Esophagus muscularis mucosa (tissue), 3 donors: ENCODE results near the gene CSNK1D.

Experiments used
- POLR2A ChIP-seq: fragments of 450-650 bp; IDR thresholded peaks from one replicate; pipeline ENCODE4 v1.6.1; 2017; ENCODE audit warnings: antibody characterized with exemption, moderate library complexity, mild to moderate bottlenecking, low read depth
- TF ChIP-seq, protein P1 (sequence below), 3 experiments: fragments of 200-600 bp in 2 of 3; fragments of 450-650 bp in 1 of 3; sonication (generic) in 2 of 3; IDR thresholded peaks; one replicate each; pipeline ENCODE4 v1.5.1; 2017 to 2019; ENCODE audit warnings: antibody characterized with exemption in 3 of 3, mild to moderate bottlenecking in 2 of 3, moderate library complexity in 1 of 3

DNA sequence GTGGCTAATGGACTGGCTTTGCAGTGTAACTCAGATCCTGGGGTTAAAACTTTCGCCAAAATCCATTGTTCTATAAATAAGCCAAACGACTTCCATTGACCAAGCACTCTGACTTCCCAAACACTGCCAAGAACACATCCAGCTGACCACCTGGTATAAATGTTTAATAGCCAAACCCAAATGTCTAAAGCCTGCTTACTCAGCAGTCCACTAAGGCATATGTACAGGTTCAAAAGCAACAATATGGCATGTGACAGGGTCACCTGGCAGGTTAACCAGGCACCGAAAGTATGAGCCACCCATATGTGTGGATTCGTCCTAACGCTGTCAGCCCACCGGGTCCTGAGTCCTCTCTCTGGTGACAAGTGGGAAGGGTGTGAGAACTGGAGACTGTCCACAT lies 2.1 kb downstream of the CSNK1D start:
- TF ChIP-seq, protein P1, sequence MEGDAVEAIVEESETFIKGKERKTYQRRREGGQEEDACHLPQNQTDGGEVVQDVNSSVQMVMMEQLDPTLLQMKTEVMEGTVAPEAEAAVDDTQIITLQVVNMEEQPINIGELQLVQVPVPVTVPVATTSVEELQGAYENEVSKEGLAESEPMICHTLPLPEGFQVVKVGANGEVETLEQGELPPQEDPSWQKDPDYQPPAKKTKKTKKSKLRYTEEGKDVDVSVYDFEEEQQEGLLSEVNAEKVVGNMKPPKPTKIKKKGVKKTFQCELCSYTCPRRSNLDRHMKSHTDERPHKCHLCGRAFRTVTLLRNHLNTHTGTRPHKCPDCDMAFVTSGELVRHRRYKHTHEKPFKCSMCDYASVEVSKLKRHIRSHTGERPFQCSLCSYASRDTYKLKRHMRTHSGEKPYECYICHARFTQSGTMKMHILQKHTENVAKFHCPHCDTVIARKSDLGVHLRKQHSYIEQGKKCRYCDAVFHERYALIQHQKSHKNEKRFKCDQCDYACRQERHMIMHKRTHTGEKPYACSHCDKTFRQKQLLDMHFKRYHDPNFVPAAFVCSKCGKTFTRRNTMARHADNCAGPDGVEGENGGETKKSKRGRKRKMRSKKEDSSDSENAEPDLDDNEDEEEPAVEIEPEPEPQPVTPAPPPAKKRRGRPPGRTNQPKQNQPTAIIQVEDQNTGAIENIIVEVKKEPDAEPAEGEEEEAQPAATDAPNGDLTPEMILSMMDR (IDR thresholded peaks at IDR 0.05), result no peak
- TF ChIP-seq POLR2A, result no peak
